ENCODE results near the gene COL6A3. TPM values are rescaled to one million over a fixed set of nuclear protein-coding genes. Genes with fewer than 3 reads are reported as not detected.

Gene COL6A3
- total RNA-seq, 1 donor from 2014 or later, result 124 TPM

- DNase-seq (ENCODE audit: low read depth), result no peak
- H3K27me3 ChIP-seq (ENCODE audit: control insufficient read depth, insufficient read depth, low read length), result no peaks in the 10 kb centered on the region
- H3K36me3 ChIP-seq (ENCODE audit: control insufficient read depth, insufficient read depth, low read length), result no peaks in the 10 kb centered on the region
Measured at GRCh38 chr2:237314198-237314597, 99.8 kb downstream of the COL6A3 start.

GRCh38 chr2:237312021-237312755 lies 101.8 kb downstream of the COL6A3 start:
- H3K27me3 ChIP-seq (ENCODE audit: control insufficient read depth, insufficient read depth, low read length), result no peaks in the 10 kb centered on the region
- no peak for DNase-seq (ENCODE audit: low read depth)
- no peaks in the 10 kb centered on the region for H3K36me3 ChIP-seq (ENCODE audit: control insufficient read depth, insufficient read depth, low read length)
- no peak for TF ChIP-seq CTCF (IDR thresholded peaks at IDR 0.05; ENCODE audit: insufficient read depth, low read length, poor library complexity, severe bottlenecking)
- no peak overlapping the region for H3K4me3 ChIP-seq (ENCODE audit: low read depth, low read length)

More at GRCh38 chr2:237314198-237314597, 99.8 kb downstream of the COL6A3 start:
- TF ChIP-seq CTCF (IDR thresholded peaks at IDR 0.05; ENCODE audit: insufficient read depth, low read length, poor library complexity, severe bottlenecking), result no peak
- no peak overlapping the region for H3K4me3 ChIP-seq (ENCODE audit: low read depth, low read length)

GRCh38 chr2:237310515-237311114 lies 103.3 kb downstream of the COL6A3 start:
- Histone ChIP-seq H3K4me3 (ENCODE audit: low read depth, low read length) (no peak overlapping the region), H3K27me3 (ENCODE audit: control insufficient read depth, insufficient read depth, low read length) (no peaks in the 10 kb centered on the region), H3K36me3 (ENCODE audit: control insufficient read depth, insufficient read depth, low read length) (no peaks in the 10 kb centered on the region)
- DNase-seq (ENCODE audit: low read depth), result no peak
- no peak for TF ChIP-seq CTCF (IDR thresholded peaks at IDR 0.05; ENCODE audit: insufficient read depth, low read length, poor library complexity, severe bottlenecking)

- Histone ChIP-seq H3K36me3 (ENCODE audit: control insufficient read depth, insufficient read depth, low read length) (no peaks in the 10 kb centered on the region), H3K4me3 (ENCODE audit: low read depth, low read length) (no peak overlapping the region), H3K27me3 (ENCODE audit: control insufficient read depth, insufficient read depth, low read length) (no peaks in the 10 kb centered on the region)
- TF ChIP-seq CTCF (IDR thresholded peaks at IDR 0.05; ENCODE audit: insufficient read depth, low read length, poor library complexity, severe bottlenecking), result no peak
- no peak for DNase-seq (ENCODE audit: low read depth)
Measured at GRCh38 chr2:237309416-237309815, 104.5 kb downstream of the COL6A3 start.

GRCh38 chr2:237309011-237309410 lies 105.0 kb downstream of the COL6A3 start:
- H3K4me3 ChIP-seq (ENCODE audit: low read depth, low read length), result no peak overlapping the region
- H3K27me3 ChIP-seq (ENCODE audit: control insufficient read depth, insufficient read depth, low read length), result no peaks in the 10 kb centered on the region
- TF ChIP-seq CTCF (IDR thresholded peaks at IDR 0.05; ENCODE audit: insufficient read depth, low read length, poor library complexity, severe bottlenecking), result no peak
- DNase-seq (ENCODE audit: low read depth), result no peak
- no peaks in the 10 kb centered on the region for H3K36me3 ChIP-seq (ENCODE audit: control insufficient read depth, insufficient read depth, low read length)
